ENCODE measurements around the gene NAALADL2. TPM values are rescaled to one million over a fixed set of nuclear protein-coding genes. Genes with fewer than 3 reads are reported as not detected.
"Not testable (repeated sequence)": the region's sequence is repeated elsewhere in the genome, so short reads cannot be mapped to it uniquely, and the experiment has no call there.

The NAALADL2 gene
- total RNA-seq, 1 donor from 2014 or later = not detected

DNA sequence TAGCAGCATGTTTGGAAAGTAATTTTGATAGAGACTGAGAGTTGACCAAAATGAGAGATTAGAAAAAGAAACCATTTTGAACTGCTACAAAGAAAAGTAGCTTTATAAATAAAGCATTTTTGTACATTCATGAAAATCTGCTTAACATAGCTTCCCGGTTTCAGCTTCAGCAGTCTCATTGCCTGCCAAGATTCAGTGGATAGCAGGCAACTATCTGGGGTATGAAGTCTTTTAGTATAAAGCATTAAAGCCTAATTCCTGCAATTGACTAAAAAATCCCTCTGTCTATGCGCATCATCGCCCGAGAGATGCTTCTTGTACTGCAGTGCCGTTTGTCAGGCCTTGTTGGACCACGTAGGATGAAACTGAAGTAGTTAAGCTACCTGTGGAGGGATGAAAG lies 588.4 kb downstream of the NAALADL2 start:
- H3K27me3 Mint-ChIP-seq (ENCODE audit: insufficient read depth) = no peaks in the 10 kb centered on the region
- no peak for DNase-seq (ENCODE audit: low spot score)
- intact Hi-C loops (cut with micrococcal nuclease) = no loop called here
- H3K27ac Mint-ChIP-seq = no peak overlapping the region
- H3K36me3 Mint-ChIP-seq (ENCODE audit: low read depth) = no peaks in the 10 kb centered on the region
- H3K9me3 Mint-ChIP-seq = peaks cover 3% of the 10 kb centered on the region
- no peaks in the 10 kb centered on the region for H3K4me1 Mint-ChIP-seq (ENCODE audit: low read depth)
- no peak overlapping the region for H3K4me3 Mint-ChIP-seq

GRCh38 chr3:175453361-175453760 lies 594.2 kb downstream of the NAALADL2 start:
- no peak for DNase-seq (ENCODE audit: low spot score)
- intact Hi-C loops (cut with micrococcal nuclease) = no loop called here
- peaks cover 3% of the 10 kb centered on the region for H3K9me3 Mint-ChIP-seq
- no peak overlapping the region for H3K4me3 Mint-ChIP-seq
- no peaks in the 10 kb centered on the region for H3K27me3 Mint-ChIP-seq (ENCODE audit: insufficient read depth)
- no peak overlapping the region for H3K27ac Mint-ChIP-seq
- no peaks in the 10 kb centered on the region for H3K4me1 Mint-ChIP-seq (ENCODE audit: low read depth)
- no peaks in the 10 kb centered on the region for H3K36me3 Mint-ChIP-seq (ENCODE audit: low read depth)

GRCh38 chr3:175456466-175456865 lies 597.3 kb downstream of the NAALADL2 start:
- Mint-ChIP-seq H3K27me3 (ENCODE audit: insufficient read depth) (no peaks in the 10 kb centered on the region), H3K27ac (no peak overlapping the region), H3K36me3 (ENCODE audit: low read depth) (no peaks in the 10 kb centered on the region), H3K4me1 (ENCODE audit: low read depth) (no peaks in the 10 kb centered on the region), H3K4me3 (no peak overlapping the region), H3K9me3 (peaks cover 16% of the 10 kb centered on the region)
- intact Hi-C loops (cut with micrococcal nuclease) = no loop called here
- DNase-seq (ENCODE audit: low spot score) = no peak

DNA sequence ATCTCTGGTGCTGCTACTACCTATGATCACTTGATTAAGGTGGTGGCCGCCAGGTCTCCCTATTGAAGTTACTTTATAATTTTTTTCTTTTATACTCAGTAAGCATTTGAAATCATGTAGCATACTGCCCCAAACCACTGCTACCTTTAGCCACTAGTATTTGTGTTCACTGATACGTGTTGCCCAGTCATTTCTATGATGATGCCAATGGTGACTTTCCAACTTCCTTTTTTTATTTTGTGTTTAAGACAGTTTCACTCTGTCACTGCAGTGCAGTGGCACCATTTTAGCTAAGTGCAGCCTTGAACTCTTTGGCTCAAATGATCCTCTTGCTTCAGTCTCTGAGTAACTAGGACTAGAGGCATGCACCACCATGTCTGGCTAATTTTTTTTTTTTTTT lies 598.2 kb downstream of the NAALADL2 start:
- intact Hi-C loops (cut with micrococcal nuclease) = no loop called here
- no peaks in the 10 kb centered on the region for H3K4me1 Mint-ChIP-seq (ENCODE audit: low read depth)
- no peak for DNase-seq (ENCODE audit: low spot score)
- H3K27ac Mint-ChIP-seq = no peak overlapping the region
- H3K9me3 Mint-ChIP-seq = peaks cover 19% of the 10 kb centered on the region
- no peak overlapping the region for H3K4me3 Mint-ChIP-seq
- H3K36me3 Mint-ChIP-seq (ENCODE audit: low read depth) = no peaks in the 10 kb centered on the region
- no peaks in the 10 kb centered on the region for H3K27me3 Mint-ChIP-seq (ENCODE audit: insufficient read depth)

GRCh38 chr3:175460849-175461399 lies 601.8 kb downstream of the NAALADL2 start:
- H3K9me3 Mint-ChIP-seq = peaks cover 19% of the 10 kb centered on the region
- H3K36me3 Mint-ChIP-seq (ENCODE audit: low read depth); DNase-seq (ENCODE audit: low spot score); H3K27ac Mint-ChIP-seq; H3K4me3 Mint-ChIP-seq; intact Hi-C loops (cut with micrococcal nuclease); H3K4me1 Mint-ChIP-seq (ENCODE audit: low read depth); H3K27me3 Mint-ChIP-seq (ENCODE audit: insufficient read depth): not testable (repeated sequence)

DNA sequence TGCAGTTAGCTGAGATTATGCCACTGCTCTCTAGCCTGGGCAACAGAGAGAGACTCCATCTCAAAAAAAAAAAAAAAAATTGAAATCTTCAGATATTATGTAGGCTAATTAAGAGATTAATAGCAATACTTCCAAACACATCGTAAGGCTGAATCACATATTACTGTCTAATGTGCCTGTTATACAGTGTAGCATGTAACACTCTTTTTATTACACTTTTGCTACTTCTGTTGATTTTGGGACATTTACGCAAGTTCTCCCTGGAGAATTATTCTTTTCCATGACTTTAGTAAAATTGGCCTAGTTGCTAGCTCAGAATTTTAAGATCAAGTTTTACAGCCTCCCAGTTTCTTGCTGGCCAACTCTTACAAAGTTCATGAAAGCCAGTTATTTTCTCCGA lies 605.2 kb downstream of the NAALADL2 start:
- H3K36me3 Mint-ChIP-seq (ENCODE audit: low read depth) = no peaks in the 10 kb centered on the region
- no peak for DNase-seq (ENCODE audit: low spot score)
- no peak overlapping the region for H3K27ac Mint-ChIP-seq
- no peaks in the 10 kb centered on the region for H3K27me3 Mint-ChIP-seq (ENCODE audit: insufficient read depth)
- intact Hi-C loops (cut with micrococcal nuclease) = no loop called here
- no peaks in the 10 kb centered on the region for H3K4me1 Mint-ChIP-seq (ENCODE audit: low read depth)
- peaks cover 11% of the 10 kb centered on the region for H3K9me3 Mint-ChIP-seq
- no peak overlapping the region for H3K4me3 Mint-ChIP-seq

- Mint-ChIP-seq H3K27ac (no peak overlapping the region), H3K9me3 (no peaks in the 10 kb centered on the region), H3K36me3 (ENCODE audit: low read depth) (no peaks in the 10 kb centered on the region), H3K4me3 (no peak overlapping the region), H3K27me3 (ENCODE audit: insufficient read depth) (no peaks in the 10 kb centered on the region), H3K4me1 (ENCODE audit: low read depth) (no peaks in the 10 kb centered on the region)
- intact Hi-C loops (cut with micrococcal nuclease) = no loop called here
- no peak for DNase-seq (ENCODE audit: low spot score)
Observed at GRCh38 chr3:175469124-175469523, 610.0 kb downstream of the NAALADL2 start.

- Mint-ChIP-seq H3K27me3 (ENCODE audit: insufficient read depth) (no peaks in the 10 kb centered on the region), H3K9me3 (no peaks in the 10 kb centered on the region), H3K4me1 (ENCODE audit: low read depth) (no peaks in the 10 kb centered on the region), H3K4me3 (no peak overlapping the region), H3K27ac (no peak overlapping the region), H3K36me3 (ENCODE audit: low read depth) (no peaks in the 10 kb centered on the region)
- DNase-seq (ENCODE audit: low spot score) = no peak
- intact Hi-C loops (cut with micrococcal nuclease) = no loop called here
Observed at GRCh38 chr3:175475765-175476164, 616.6 kb downstream of the NAALADL2 start.

- H3K4me1 Mint-ChIP-seq (ENCODE audit: low read depth) = no peaks in the 10 kb centered on the region
Observed at GRCh38 chr3:175476489-175476888, 617.4 kb downstream of the NAALADL2 start.

DNA sequence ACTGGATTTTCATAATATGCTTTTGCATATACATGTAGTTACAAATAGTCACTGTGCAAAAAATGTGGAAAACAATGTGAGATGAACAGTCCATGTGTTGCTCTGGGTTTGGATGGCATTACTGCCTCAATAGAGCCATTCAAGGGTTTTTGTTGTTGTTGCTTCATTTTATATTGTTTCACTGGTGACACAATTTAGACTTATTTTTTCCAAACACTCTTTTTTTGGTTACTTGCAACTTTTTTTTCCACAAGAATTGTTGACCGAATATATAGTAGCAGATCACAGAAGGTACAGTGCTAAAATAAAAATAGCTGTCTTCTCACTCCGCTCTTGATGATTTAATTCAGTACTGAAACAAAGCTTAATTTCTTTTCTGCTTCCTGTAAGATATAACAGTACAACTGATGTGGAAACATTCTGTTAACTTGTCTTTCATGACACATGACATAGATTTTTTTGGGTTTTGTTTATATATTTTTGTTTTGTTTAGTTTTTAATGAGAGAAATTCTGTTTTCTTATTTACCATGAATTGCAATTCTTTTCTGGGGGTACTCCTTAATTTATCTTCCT lies 618.6 kb downstream of the NAALADL2 start:
- intact Hi-C loops (cut with micrococcal nuclease) = no loop called here
- no peaks in the 10 kb centered on the region for H3K4me1 Mint-ChIP-seq (ENCODE audit: low read depth)

More at GRCh38 chr3:175476489-175476888, 617.4 kb downstream of the NAALADL2 start:
- DNase-seq (ENCODE audit: low spot score) = no peak
- H3K27me3 Mint-ChIP-seq (ENCODE audit: insufficient read depth) = no peaks in the 10 kb centered on the region
- intact Hi-C loops (cut with micrococcal nuclease) = no loop called here
- H3K4me3 Mint-ChIP-seq = no peak overlapping the region
- H3K36me3 Mint-ChIP-seq (ENCODE audit: low read depth) = no peaks in the 10 kb centered on the region
- H3K9me3 Mint-ChIP-seq = no peaks in the 10 kb centered on the region
- H3K27ac Mint-ChIP-seq = no peak overlapping the region

DNA sequence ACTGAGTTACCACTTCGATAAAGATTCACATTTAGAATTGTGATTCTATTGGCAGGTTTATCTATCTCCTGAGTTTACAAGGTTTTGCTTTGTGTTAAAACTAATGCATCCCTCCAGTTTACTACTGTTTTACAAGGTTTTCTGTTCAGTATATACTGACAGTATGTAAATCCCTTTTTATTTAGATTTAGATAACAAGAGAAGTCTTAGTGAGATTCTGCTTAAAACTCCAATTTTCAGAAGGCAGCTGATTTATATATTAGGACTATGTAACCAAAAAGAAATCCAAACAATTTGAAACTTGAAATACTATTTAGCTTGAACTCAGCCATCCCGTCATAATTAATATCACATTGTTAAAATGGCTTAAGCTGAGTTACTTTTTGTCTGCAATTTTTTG lies 619.2 kb downstream of the NAALADL2 start:
- no peaks in the 10 kb centered on the region for H3K4me1 Mint-ChIP-seq (ENCODE audit: low read depth)
- no peak overlapping the region for H3K27ac Mint-ChIP-seq
- no peaks in the 10 kb centered on the region for H3K9me3 Mint-ChIP-seq
- no peak for DNase-seq (ENCODE audit: low spot score)
- intact Hi-C loops (cut with micrococcal nuclease) = no loop called here
- H3K4me3 Mint-ChIP-seq = no peak overlapping the region
- H3K27me3 Mint-ChIP-seq (ENCODE audit: insufficient read depth) = no peaks in the 10 kb centered on the region
- H3K36me3 Mint-ChIP-seq (ENCODE audit: low read depth) = no peaks in the 10 kb centered on the region

More for the DNA sequence above, 618.6 kb downstream of the NAALADL2 start:
- Mint-ChIP-seq H3K27ac (no peak overlapping the region), H3K27me3 (ENCODE audit: insufficient read depth) (no peaks in the 10 kb centered on the region), H3K4me3 (no peak overlapping the region), H3K9me3 (no peaks in the 10 kb centered on the region), H3K36me3 (ENCODE audit: low read depth) (no peaks in the 10 kb centered on the region)
- no peak for DNase-seq (ENCODE audit: low spot score)

DNA sequence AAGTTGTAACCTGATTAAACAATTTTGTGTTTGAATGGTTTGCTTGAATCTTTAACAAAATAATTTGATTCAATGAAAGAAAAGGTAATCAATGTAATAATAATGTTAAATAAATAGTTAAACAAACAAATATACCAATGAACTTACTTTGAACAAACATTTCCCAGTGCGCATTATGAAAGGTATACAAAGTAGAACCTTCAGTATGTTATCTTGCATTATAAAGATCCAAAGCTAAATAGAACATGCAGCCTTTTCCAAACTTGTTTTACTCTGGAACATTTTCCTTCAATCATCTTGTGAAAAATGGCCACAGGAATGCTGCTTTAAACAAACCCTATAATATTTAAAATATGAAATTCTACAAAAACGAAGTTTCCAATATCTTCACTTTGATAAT lies 620.0 kb downstream of the NAALADL2 start:
- H3K36me3 Mint-ChIP-seq (ENCODE audit: low read depth) = no peaks in the 10 kb centered on the region
- no peaks in the 10 kb centered on the region for H3K4me1 Mint-ChIP-seq (ENCODE audit: low read depth)
- no peak overlapping the region for H3K27ac Mint-ChIP-seq
- no peaks in the 10 kb centered on the region for H3K9me3 Mint-ChIP-seq
- H3K4me3 Mint-ChIP-seq = no peak overlapping the region
- no peak for DNase-seq (ENCODE audit: low spot score)
- intact Hi-C loops (cut with micrococcal nuclease) = no loop called here
- no peaks in the 10 kb centered on the region for H3K27me3 Mint-ChIP-seq (ENCODE audit: insufficient read depth)

GRCh38 chr3:175479800-175480199 lies 620.7 kb downstream of the NAALADL2 start:
- Mint-ChIP-seq H3K4me1 (ENCODE audit: low read depth) (no peaks in the 10 kb centered on the region), H3K4me3 (no peak overlapping the region), H3K9me3 (no peaks in the 10 kb centered on the region), H3K27ac (no peak overlapping the region), H3K36me3 (ENCODE audit: low read depth) (no peaks in the 10 kb centered on the region), H3K27me3 (ENCODE audit: insufficient read depth) (no peaks in the 10 kb centered on the region)
- intact Hi-C loops (cut with micrococcal nuclease) = no loop called here
- DNase-seq (ENCODE audit: low spot score) = no peak

DNA sequence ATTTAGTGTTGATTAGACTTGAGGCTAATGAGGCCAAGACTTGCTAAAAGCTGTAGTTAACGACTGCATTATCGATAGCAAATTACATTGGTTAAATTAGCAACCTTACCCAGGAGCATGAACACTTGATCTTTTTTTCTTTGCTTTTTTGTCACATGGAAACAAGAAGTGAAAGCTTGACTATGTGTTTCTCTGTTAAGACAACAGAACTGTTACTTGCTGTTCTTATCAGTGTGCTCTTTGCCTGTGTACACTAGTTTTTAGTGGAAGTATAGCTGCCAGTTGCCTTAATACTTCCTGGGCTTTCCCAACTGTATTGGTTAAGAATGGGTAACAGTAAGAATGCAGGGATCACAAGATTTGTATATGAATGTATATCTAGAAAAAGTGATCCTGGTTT lies 625.5 kb downstream of the NAALADL2 start:
- intact Hi-C loops (cut with micrococcal nuclease) = no loop called here
- no peaks in the 10 kb centered on the region for H3K27me3 Mint-ChIP-seq (ENCODE audit: insufficient read depth)

More for the DNA sequence above, 625.5 kb downstream of the NAALADL2 start:
- no peaks in the 10 kb centered on the region for H3K36me3 Mint-ChIP-seq (ENCODE audit: low read depth)
- H3K27ac Mint-ChIP-seq = no peak overlapping the region
- no peak overlapping the region for H3K4me3 Mint-ChIP-seq
- no peaks in the 10 kb centered on the region for H3K4me1 Mint-ChIP-seq (ENCODE audit: low read depth)
- DNase-seq (ENCODE audit: low spot score) = no peak
- H3K9me3 Mint-ChIP-seq = no peaks in the 10 kb centered on the region
